ENCODE measurements around the gene ATCAY. TPM values are rescaled to one million over a fixed set of nuclear protein-coding genes. Genes with fewer than 3 reads are reported as not detected.

The ATCAY gene
- total RNA-seq, 4 donors from 2014 or later: not detected

DNA sequence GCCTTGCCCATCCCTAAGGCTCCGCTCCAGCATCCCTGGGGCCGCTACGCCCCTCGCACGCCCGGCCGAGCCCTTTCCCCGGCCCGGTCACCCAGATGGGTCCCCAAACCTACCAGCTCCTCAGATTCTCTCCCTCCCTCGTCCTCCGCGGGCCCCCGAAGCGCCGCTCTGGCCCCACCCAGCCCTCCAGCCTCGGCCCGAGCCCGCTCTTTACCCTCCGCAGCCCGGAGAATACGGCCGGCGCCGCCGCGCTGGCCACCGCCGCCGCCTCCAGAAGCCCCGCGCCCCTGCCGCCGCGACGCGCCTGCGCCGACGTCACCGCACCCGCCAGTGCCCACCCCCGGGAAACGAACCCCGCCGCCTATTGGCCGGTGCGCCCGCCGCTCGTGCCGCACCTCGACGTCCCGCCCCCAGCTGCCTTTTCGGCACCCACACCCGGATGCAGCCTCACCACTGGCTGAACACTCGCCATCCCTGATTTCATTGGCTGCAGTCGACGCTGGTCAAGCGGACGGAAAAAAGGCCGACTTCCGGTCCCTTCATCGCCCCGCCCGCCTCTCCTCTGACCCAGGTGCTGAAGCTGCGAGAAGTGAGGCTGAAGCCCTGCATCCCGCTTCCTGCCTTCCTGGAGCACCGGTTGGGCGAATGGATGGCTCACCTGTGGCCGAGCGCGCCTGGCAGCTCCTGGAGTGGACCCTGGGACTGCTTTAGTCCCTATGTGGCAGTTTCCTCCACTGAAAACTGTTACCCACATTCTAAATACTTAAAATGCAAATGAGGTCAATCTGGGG lies 90.5 kb downstream of the ATCAY start, which contains the start of gene DAPK3:
DAPK3 (minus strand) TSS at position 292 of the 791 bp plus-strand sequence. CDS start 1,364 bp downstream, outside the sequence.
- ATAC-seq: peak; percentile 74 to 78
- TF ChIP-seq, protein P1, sequence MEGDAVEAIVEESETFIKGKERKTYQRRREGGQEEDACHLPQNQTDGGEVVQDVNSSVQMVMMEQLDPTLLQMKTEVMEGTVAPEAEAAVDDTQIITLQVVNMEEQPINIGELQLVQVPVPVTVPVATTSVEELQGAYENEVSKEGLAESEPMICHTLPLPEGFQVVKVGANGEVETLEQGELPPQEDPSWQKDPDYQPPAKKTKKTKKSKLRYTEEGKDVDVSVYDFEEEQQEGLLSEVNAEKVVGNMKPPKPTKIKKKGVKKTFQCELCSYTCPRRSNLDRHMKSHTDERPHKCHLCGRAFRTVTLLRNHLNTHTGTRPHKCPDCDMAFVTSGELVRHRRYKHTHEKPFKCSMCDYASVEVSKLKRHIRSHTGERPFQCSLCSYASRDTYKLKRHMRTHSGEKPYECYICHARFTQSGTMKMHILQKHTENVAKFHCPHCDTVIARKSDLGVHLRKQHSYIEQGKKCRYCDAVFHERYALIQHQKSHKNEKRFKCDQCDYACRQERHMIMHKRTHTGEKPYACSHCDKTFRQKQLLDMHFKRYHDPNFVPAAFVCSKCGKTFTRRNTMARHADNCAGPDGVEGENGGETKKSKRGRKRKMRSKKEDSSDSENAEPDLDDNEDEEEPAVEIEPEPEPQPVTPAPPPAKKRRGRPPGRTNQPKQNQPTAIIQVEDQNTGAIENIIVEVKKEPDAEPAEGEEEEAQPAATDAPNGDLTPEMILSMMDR (IDR thresholded peaks at IDR 0.05 in 4 of 5, conservative IDR thresholded peaks at IDR 0.05 in 1 of 5): peak in 3 of 5 experiments; percentile 20 to 42 (median 26)
- TF ChIP-seq POLR2A (IDR thresholded peaks at IDR 0.05): peak; percentile 100
- intact Hi-C loops (cut with DNase I; ENCODE audit: low total_unique reads) (loop anchor here (1.0 to 10.0 kb wide), 2 partner anchors 14 to 1806 kb away; partner anchors contain the start of genes DOT1L and EEF2), in situ Hi-C loops (cut with MboI; ENCODE audit: low sequenced_read_pairs in 4 of 4) (no loop called here)
- DNase-seq: peak; percentile 98
- H3K27me3 ChIP-seq: no peaks in the 10 kb centered on the region
- H3K4me1 ChIP-seq: peaks cover 42 to 43% of the 10 kb centered on the region in 2 donors
- no peaks in the 10 kb centered on the region for H3K9me3 ChIP-seq
- H3K36me3 ChIP-seq: peaks cover 0 to 29% of the 10 kb centered on the region in 2 donors
- H3K27ac ChIP-seq: peak within 1 kb of the TSS; percentile 97 to 100 (median 98)
- H3K4me3 ChIP-seq: peak within 1 kb of the TSS; percentile 79 to 98 (median 90)

DNA sequence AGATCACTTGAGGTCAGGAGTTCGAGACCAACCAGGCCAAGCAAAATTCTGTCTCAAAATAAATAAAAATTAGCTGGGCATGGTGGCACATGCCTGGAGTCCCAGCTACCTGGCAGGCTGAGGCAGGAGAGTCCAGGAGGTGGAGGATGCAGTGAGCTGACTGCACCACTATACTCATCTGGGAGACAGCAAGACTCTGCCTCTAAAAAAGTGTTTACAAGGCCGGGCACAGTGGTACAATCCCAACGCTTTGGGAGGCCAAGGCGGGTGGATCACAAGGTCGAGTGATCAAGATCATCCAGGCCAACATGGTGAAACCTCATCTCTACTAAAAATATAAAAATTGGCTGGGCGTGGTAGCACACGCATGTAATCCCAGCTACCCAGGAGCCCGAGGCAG lies 94.7 kb downstream of the ATCAY start:
- H3K9me3 ChIP-seq: no peaks in the 10 kb centered on the region
- no peaks in the 10 kb centered on the region for H3K27me3 ChIP-seq
- H3K4me3 ChIP-seq: no peak overlapping the region
- in situ Hi-C loops (cut with MboI; ENCODE audit: low sequenced_read_pairs in 4 of 4) (no loop called here), intact Hi-C loops (cut with DNase I; ENCODE audit: low total_unique reads) (loop anchor here (10.0 kb wide), 1 partner anchor 1810 kb away; the partner anchor contains the start of gene DOT1L)
- peaks cover 0 to 52% of the 10 kb centered on the region in 2 donors for H3K36me3 ChIP-seq
- peak overlapping the region; percentile 8 to 73 (median 53) for H3K27ac ChIP-seq
- H3K4me1 ChIP-seq: peaks cover 3 to 7% of the 10 kb centered on the region in 2 donors
- TF ChIP-seq POLR2A (IDR thresholded peaks at IDR 0.05): no peak
- TF ChIP-seq, protein P1 (IDR thresholded peaks at IDR 0.05 in 4 of 5, conservative IDR thresholded peaks at IDR 0.05 in 1 of 5): no peak
- ATAC-seq (no peak), DNase-seq (peak in 1 of 2 donors; percentile 33)

DNA sequence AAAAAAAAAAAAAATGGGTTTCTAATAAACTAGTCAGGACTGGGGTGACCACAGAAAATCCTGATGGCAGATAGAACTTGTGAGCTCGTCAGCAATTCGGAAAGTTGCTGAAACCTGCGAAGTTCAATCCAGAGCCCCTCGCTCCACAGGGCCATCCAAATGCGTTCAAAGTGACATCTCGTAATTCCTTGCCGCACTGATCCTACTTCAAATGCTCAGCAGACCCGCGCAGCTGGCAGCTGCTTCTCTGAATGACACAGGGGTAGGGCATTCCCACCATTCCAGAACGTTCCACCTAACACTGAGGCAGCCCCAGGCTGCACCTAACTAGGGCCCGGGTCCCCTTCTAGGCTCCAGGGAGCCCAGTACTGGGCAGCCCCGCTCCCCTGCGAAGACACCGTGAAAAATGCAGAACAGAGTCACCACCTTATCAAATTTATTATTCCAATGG lies 95.2 kb downstream of the ATCAY start:
- intact Hi-C loops (cut with DNase I; ENCODE audit: low total_unique reads): loop anchor here (10.0 kb wide), 1 partner anchor 1811 kb away; the partner anchor contains the start of gene DOT1L

DNA sequence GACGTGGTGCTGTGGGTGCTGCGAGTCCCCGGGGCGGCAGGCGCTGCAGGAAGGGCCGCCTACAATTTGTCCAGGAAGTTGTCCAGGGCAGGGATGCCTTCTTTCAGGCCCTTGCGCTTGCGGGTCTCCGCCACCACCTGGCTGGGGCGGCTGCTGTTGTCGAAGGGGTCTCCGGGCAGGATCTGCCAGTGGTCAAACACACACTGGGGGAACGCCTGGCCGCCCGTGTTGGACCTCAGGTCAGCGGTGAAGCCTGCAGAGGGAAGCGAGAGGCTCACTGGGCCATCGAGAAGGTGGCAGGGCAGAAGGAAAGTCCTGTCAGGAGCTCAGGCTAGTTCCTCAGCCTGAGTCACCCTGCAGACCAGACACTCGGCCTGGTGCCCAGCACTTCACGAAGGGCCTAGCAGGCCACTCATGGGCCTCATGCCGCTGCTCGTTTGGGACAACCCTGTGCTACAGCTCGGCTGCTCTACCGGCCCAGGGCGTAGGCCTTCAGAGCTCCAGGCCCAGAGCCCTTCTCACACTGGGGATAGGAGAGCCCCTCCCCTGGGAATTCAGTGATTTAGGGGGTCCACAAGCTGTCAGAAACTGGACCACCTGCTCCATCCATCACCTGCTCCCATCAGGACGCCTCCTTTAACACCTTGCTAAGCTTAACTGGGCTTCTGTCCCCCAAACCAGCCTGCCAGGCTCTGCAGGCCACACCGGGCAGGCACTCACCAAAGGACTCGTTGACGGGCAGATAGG lies 96.2 kb downstream of the ATCAY start:
- no peak overlapping the region for H3K4me3 ChIP-seq
- H3K9me3 ChIP-seq: no peaks in the 10 kb centered on the region
- H3K27ac ChIP-seq: peak overlapping the region; percentile 28 to 73 (median 69)
- intact Hi-C loops (cut with DNase I; ENCODE audit: low total_unique reads) (loop anchor here (10.0 kb wide), 1 partner anchor 1812 kb away; the partner anchor contains the start of gene DOT1L), in situ Hi-C loops (cut with MboI; ENCODE audit: low sequenced_read_pairs in 4 of 4) (no loop called here)
- H3K4me1 ChIP-seq: peaks cover 0 to 3% of the 10 kb centered on the region in 2 donors
- DNase-seq (peak; percentile 33 to 59), ATAC-seq (peak in 1 of 2 donors; percentile 63)
- TF ChIP-seq, protein P1 (IDR thresholded peaks at IDR 0.05 in 4 of 5, conservative IDR thresholded peaks at IDR 0.05 in 1 of 5): no peak
- TF ChIP-seq POLR2A (IDR thresholded peaks at IDR 0.05): no peak
- H3K36me3 ChIP-seq: peaks cover 0 to 67% of the 10 kb centered on the region in 2 donors
- H3K27me3 ChIP-seq: no peaks in the 10 kb centered on the region

More for the DNA sequence above, 95.2 kb downstream of the ATCAY start:
- in situ Hi-C loops (cut with MboI; ENCODE audit: low sequenced_read_pairs in 4 of 4): no loop called here
- DNase-seq: peak in 1 of 2 donors; percentile 21
- no peak for TF ChIP-seq POLR2A (IDR thresholded peaks at IDR 0.05)
- TF ChIP-seq, protein P1 (IDR thresholded peaks at IDR 0.05 in 4 of 5, conservative IDR thresholded peaks at IDR 0.05 in 1 of 5): no peak
- no peaks in the 10 kb centered on the region for H3K9me3 ChIP-seq
- H3K4me3 ChIP-seq: no peak overlapping the region
- H3K36me3 ChIP-seq: peaks cover 0 to 57% of the 10 kb centered on the region in 2 donors
- no peak for ATAC-seq
- H3K27ac ChIP-seq: peak overlapping the region; percentile 36 to 73 (median 69)
- peaks cover 3% of the 10 kb centered on the region in 2 donors for H3K4me1 ChIP-seq
- no peaks in the 10 kb centered on the region for H3K27me3 ChIP-seq

All from gastrocnemius medialis (tissue), 4 donors.